Hepatocyte (in vitro differentiated cells): Measurements from ENCODE around the gene MAPRE3.

Experiments
- EZH2 ChIP-seq: fragments of 200-600 bp; sonication (generic); IDR thresholded peaks from 2 replicates; pipeline ENCODE4 v1.6.1; 2016; ENCODE audit warnings: antibody characterized with exemption, mild to moderate bottlenecking, borderline replicate concordance
- TF ChIP-seq, protein P1 (sequence below): fragments of 200-600 bp; sonication (generic); IDR thresholded peaks from 2 replicates; pipeline ENCODE4 v1.5.1; 2016; ENCODE audit warnings: antibody characterized with exemption, mild to moderate bottlenecking; ENCODE audit not compliant: poor library complexity

- TF ChIP-seq, protein P1, sequence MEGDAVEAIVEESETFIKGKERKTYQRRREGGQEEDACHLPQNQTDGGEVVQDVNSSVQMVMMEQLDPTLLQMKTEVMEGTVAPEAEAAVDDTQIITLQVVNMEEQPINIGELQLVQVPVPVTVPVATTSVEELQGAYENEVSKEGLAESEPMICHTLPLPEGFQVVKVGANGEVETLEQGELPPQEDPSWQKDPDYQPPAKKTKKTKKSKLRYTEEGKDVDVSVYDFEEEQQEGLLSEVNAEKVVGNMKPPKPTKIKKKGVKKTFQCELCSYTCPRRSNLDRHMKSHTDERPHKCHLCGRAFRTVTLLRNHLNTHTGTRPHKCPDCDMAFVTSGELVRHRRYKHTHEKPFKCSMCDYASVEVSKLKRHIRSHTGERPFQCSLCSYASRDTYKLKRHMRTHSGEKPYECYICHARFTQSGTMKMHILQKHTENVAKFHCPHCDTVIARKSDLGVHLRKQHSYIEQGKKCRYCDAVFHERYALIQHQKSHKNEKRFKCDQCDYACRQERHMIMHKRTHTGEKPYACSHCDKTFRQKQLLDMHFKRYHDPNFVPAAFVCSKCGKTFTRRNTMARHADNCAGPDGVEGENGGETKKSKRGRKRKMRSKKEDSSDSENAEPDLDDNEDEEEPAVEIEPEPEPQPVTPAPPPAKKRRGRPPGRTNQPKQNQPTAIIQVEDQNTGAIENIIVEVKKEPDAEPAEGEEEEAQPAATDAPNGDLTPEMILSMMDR: no peak
- no peak for TF ChIP-seq EZH2
These were observed at the start of gene MAPRE3 for GRCh38 chr2:26970244-26970927.
